ENCODE measurements around the gene CHI3L1.

CHI3L1 gene

GRCh38 chr1:203180611-203181330 is 5.7 kb downstream of the CHI3L1 start:
- no peak for DNase-seq

GRCh38 chr1:203179667-203180005 is 6.9 kb downstream of the CHI3L1 start:
- DNase-seq: no peak

GRCh38 chr1:203178821-203179666 is 7.5 kb downstream of the CHI3L1 start:
- DNase-seq: no peak

GRCh38 chr1:203178083-203178482 is 8.4 kb downstream of the CHI3L1 start:
- DNase-seq: no peak

GRCh38 chr1:203177470-203178039 is 8.9 kb downstream of the CHI3L1 start:
- DNase-seq: no peak

GRCh38 chr1:203177036-203177405 is 9.5 kb downstream of the CHI3L1 start:
- no peak for DNase-seq

GRCh38 chr1:203176273-203177035 is 10.1 kb downstream of the CHI3L1 start:
- no peak for DNase-seq

GRCh38 chr1:203175827-203176241 is 10.7 kb downstream of the CHI3L1 start:
- DNase-seq: peak; percentile 96

- peak; percentile 50 for DNase-seq
Measured at GRCh38 chr1:203175237-203175826, 11.2 kb downstream of the CHI3L1 start, which contains the start of gene MYBPH. Gene MYBPH (minus strand): TSS chr1:203175826. CDS start chr1:203175755, 71 bp downstream.

GRCh38 chr1:203174324-203174985 is 12.0 kb downstream of the CHI3L1 start:
- no peak for DNase-seq

GRCh38 chr1:203173566-203173965 is 12.9 kb downstream of the CHI3L1 start:
- DNase-seq: no peak

GRCh38 chr1:203173011-203173555 is 13.4 kb downstream of the CHI3L1 start:
- no peak for DNase-seq

- peak; percentile 79 for DNase-seq
Measured at GRCh38 chr1:203172184-203173010, 14.1 kb downstream of the CHI3L1 start.

GRCh38 chr1:203171341-203172183 is 14.9 kb downstream of the CHI3L1 start:
- no peak for DNase-seq

- DNase-seq: no peak
Measured at GRCh38 chr1:203170625-203171330, 15.7 kb downstream of the CHI3L1 start.

- DNase-seq: no peak
Measured at GRCh38 chr1:203169770-203170520, 16.6 kb downstream of the CHI3L1 start.

GRCh38 chr1:203168991-203169390 is 17.5 kb downstream of the CHI3L1 start:
- no peak for DNase-seq

- DNase-seq: no peak
Measured at GRCh38 chr1:203168256-203168786, 18.2 kb downstream of the CHI3L1 start.
